SKM-1 treated with dmso at 0.1 percent for 144 hours (cell line): ENCODE data around the gene HIGD1A.
A peak's percentile ranks its signal among the peaks of the same experiment; 100 is the strongest.

ENCODE experiments used
- DNase-seq: peaks from one replicate; lab custom pipeline; 2025; ENCODE audit not compliant: unreplicated experiment; lab: John Stamatoyannopoulos, UW

The HIGD1A gene

DNA sequence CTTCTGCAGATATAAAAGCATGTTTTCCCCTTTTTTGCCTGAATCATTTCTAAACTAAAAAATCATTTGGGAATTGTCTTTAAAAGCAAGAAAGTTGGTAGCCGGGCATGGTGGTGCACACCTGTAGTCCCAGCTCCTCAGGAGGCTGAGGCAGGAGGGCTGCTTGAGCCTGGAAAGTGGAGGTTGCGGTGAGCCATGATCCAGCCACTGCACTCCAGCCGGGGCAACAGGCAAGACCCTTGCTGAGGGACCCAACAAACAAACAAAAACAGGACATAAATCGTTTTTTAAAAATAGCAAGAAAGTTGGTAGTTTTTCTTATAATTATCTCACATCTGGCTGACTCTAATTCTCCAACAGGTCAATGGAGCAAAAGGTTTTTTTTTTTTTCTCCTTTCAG, 2.5 kb downstream of the HIGD1A start:
- no peak for DNase-seq

DNA sequence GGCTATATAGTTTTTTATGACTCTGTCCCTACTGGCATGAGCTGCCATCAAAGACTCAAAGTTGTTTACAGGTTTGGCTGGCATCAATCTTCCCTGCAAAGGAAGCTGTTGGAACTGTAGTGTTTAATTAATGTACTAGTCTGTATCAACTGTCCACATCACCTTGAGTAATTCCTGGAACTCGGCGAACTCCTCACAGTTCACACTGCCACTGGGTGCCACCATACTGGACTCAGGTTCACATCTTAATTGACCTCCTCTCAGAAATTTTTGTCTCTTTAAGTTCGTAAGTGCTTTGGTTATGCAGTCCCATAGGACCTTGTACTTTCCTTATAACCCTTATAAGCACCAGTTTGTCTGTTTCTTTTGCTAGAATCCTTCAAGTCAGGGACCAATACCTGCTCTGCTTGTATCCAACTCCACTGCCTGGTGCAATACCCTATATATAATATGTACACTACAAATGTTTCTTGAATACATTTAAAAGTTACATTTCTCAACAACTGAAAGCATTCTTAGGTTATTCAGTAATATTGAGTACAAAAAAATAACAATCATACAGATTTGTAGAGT, 3.2 kb downstream of the HIGD1A start:
- DNase-seq = no peak

DNA sequence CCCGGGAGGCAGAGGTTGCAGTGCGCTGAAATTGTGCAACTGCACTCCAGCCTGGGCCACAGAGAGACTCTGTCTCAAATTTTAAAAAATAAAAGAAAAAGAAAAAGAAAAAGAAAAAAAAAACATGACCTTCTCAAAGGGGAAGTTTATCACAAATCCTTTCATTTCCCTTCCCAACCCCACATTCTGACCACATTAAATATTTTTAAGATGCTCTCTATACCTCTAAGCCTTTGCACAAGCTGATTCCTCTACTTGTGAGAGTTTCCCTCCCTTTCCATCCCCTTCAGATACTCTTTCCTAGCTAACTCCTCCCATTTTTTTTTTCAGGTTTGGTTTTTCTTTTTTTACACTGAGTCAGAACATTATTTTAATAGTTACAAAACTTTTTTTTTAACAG, 4.0 kb downstream of the HIGD1A start:
- no peak for DNase-seq

DNA sequence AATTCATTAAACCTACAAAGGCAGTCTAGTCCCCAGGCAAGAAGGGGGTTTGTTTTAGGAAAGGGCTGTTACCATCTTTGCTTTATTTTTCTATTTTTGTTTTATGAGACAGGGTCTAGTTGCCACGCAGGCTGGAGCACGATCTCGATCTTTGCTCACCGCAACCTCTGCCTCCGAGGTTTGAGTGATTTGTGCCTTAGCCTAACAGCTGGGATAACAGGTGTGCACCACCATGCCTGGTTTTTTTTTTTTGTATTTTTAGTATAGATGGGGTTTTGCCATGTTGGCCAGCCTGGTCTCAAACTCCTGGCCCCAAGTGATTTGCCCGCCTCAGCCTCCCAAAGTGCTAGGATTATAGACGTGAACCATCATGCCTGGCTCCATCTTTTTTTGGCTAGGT, 4.9 kb downstream of the HIGD1A start:
- no peak for DNase-seq

DNA sequence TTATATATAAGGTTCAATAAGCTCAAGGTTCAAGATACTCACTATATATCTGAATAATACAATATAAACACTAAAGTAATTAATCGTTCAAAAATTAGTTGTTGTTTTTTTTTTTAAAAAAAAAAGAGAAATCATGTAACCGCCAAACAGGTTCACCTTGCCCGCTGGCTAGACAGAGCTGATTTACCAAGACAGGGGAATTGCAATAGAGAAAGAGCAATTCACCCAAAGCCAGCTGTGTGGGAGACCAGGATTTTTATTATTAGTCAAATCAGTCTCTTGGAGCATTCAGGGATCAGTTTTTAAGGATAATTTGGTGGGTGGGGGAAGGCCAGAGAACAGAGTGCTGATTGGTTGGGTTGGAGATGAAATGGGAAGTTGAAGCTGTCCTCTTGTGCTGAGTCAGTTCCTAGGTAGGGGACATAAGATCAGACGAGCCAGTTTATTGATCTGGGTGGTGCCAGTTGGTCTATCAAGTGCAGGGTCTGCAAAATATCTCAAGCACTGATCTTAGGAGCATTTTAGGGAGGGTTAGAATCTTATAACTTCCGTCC, 7.9 kb downstream of the HIGD1A start:
- no peak for DNase-seq

DNA sequence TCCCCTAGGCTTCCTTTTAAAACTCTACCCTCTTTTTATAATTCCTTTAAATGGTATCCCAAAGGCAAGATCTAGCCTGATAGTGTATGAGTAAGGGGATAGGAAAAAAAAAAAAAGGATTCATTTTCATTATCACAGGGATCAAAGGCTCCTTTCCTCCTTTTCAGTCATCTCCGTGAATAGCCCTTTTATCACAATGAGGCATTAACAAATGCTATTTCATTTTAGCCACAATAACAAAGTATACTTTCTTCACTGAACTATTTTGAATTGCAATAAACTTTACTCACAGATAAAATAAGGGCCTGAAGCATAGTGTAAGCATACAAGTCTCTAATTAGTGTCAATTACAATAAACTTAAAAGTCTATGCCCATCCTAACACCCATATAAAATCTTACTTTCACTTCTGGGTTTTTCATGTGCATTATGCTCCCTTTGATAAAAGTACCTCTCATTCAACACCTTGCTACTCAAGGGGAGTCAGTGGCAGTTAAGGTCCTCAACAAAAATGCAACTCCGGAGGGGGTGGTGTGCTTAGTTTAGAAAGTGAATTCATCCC, 8.6 kb downstream of the HIGD1A start:
- no peak for DNase-seq

DNA sequence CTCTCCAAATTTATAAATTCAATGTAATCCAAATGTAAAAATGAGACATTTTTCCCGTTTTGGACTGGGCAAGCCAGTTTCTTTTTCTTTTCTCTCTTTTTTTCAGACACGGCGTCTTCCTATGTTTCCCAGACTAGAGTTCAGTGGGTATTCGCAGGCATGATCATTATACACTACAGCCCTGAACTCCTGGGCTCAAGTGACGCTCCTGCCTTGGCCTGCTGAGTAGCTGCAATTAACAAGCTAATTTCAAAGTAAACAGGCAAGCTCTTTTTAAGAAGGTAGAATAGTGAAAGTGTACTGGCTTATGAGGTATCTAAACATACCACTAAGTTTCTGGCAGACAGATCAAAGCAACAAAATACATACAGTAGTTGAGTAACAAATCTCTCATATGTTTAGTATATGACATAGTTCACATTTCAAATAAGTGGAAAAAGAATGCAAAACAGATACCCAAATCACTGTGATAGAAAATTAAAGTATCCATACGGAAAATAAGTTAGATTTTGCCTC, 13.5 kb downstream of the HIGD1A start:
- DNase-seq = no peak

DNA sequence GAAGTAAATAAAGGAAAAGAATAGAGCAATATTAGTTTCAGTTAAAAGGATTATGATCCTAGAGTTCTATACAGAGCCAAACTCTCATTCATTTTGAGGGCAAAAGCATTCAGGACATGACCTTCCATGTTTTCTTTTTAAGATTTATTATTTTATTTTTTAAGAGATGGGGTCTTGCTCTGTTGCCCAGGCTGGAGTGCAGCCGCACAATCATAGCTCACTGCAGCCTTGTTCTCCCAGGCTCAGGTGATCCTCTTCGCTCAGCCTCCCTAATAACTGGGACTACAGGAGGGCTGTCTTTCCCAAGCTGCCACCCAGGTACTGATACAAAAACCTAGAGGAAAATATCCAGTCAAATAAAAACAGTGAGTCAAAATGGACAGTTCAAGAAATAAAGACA, 17.7 kb downstream of the HIGD1A start:
- DNase-seq = no peak

DNA sequence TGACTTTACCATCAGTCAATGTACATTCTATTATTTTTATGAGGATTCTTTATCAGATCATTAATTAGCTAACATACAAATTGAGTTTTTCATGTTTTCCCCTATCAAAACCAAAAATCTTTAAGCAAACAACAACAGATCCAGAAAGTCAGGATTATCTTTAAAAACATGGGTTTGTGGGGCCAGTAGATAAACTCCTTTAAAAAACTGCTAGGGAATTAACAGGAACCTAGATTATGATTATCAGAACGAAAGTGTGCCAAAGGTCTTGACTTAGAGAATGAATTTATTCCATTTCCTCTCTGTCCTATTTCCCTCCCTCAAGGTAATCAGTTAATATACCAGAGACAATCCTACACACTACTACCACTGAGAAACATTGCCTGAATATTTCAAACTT, 18.1 kb downstream of the HIGD1A start:
- no peak for DNase-seq

DNA sequence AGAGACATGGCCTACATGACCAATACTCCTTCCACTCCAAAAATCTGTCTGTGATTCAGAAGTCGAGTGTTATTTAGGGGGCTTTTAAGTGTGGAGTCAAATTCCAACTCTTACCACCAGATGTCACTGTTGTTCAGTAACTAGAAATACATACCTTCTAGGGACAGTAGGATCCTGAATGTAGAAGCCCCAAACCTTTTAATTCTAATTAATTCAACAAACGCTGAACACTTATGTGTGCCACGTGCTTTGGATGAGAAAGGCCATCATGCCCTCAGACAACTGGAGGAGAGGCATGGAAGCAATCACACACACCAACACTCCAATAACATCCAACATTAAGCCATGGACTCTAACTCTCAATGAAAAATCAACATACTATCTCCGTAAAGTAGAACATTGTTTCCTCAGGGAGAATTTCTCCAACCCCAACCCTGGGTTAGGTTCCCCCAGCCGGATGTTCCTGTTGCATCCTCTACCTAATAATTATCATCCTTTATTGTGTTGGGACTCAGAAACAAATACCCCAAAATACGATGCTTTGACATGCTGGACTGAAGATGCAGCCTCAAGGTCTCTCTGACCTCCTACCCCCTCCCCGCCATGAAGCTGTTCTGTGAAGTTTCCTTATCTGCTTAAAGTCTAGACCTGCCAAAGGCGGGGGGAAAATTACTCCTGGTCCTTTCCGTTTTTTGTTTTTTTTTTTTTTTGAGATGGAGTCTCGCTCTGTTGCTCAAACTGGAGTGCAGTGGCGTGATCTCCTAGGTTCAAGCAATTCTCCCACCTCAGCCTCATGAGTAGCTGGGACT, 23.2 kb downstream of the HIGD1A start:
- peak; percentile 37 for DNase-seq

DNA sequence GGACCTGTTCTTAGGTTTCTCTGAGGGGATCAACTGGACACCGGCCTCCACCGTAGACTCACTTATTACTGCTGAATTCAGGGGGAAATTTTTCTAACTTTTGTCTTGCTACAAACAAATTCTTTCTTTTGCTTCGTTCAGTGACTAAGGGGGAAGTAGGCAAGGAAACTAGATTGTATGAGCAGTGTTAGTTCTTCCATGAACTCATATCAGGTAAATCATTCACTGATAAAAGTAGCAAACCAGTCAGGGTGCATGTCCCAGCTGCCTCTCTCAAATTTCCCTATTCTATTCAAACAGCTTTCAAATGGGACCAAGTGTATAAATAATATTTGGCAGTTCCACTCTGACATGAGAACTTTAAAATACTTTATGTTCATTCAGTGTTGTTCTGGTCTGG, 23.9 kb downstream of the HIGD1A start:
- no peak for DNase-seq

DNA sequence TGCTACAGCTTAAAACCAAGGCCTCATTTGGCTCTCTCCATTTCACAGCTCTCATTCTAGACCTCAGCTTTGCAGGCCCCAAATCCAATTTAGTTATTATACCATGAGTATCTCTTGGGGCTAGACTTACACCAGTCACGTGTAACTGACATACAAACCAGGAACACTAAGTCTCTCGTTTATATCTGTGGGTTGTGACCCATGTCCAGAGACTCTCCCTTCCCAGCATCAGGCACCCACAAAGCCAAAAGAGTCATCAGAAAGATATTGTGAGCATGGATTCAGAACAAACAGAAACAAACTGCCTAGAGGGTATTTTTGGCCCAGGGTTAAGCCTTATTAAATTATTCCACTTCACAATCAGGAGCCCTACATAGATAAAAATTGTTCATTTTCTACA, 25.6 kb downstream of the HIGD1A start:
- no peak for DNase-seq

DNA sequence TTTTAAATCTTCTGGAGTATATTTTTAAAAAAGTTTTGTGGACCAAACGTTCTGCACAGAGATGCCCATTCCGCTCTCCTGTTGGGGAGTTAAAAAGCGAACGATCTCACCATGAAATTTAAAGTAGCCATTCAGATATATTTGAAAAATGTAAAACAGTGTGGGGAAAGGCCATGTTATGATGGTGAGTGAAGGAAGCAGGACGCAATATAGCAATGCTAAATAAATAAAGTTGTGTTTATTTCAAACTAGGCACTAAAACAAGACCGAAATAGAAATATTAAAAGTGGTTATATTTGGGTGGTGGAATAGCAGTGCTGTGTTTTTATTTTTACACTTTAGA, 30.9 kb downstream of the HIGD1A start:
- no peak for DNase-seq

DNA sequence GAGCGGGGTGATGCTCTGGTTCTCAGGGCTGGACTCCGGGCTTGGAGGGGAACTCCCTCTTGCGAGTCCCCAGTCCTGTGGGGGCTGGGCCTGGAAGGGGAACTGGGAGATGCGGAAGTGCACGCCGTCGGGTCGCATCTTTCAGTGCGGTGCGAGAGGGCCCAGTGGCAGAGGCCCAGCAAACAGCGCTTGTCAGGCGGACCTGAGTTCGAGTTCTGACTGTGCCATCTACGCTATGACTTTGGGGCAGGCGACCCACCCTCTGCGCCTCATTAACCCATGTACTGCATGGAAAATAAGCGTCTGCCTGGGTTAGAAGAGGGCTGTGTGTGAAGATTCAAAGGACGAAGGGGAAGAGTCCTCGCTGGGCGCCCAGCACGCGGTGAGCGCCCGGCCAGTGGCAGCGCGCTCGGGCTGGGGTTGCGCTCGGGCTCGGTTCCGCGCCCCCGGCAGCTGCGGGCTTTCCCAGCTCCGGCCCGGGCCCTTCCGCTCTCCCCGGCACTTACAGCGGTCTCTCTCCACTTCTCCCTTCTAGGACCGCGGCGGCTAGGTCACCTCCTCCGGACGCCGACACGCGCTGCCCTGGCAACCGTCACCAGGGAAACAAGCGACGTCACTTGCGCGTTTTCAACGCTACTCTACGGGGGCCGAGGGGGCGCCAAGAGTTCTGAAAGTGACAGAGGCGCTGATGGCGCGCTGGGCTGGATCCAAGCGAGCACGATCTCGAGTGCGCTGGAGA, 31.5 kb downstream of the HIGD1A start, which contains the start of gene CCDC13:
Gene CCDC13, minus strand, starts transcription at position 584 of the 739 bp plus-strand sequence. CDS start 14,908 bp downstream, outside the sequence.
- peak; percentile 96 for DNase-seq

DNA sequence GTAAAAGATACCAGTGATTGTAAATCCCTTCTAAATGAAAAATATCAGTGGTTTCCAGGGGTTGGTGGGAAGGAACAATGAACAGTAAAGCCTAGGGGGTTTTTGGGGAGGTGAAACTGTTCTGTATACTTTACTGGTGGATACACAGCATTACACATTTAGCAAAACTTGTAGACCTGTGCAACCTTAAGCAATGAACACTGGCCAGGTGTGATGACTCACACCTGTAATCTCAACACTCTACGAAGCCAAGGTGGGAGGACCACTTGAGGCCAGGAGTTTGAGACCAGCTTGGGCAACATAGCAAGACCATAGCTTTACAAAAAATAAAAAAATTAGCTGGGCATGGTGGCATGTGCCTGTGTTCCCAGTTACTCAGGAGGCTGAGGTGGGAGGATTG, 33.0 kb downstream of the HIGD1A start:
- no peak for DNase-seq

DNA sequence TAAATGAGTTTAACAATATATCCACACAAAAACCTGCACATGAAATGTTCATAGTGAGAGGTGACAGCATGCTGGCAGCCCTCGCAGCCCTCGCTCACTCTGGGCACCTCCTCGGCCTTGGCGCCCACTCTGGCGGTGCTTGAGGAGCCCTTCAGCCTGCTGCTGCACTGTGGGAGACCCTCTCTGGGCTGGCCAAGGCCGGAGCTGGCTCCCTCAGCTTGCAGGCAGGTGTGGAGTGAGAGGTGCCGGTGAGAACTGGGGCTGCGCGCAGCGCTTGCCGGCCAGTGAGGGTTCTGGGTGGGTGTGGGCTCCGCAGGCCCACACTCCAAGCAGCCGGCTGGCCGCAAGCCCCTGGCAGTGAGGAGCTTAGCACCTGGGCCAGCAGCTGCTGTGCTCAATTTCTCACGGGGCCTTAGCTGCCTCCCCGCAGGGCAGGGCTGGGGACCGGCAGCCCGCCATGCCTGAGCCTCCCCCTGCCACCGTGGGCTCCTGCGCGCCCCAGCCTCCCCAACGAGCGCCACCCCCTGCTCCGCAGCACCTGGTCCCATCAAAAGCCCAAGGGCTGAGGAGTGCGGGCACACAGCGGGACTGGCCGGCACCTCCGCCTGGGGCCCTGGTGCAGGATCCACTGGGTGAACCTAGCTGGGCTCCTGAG, 34.7 kb downstream of the HIGD1A start:
- DNase-seq = no peak

DNA sequence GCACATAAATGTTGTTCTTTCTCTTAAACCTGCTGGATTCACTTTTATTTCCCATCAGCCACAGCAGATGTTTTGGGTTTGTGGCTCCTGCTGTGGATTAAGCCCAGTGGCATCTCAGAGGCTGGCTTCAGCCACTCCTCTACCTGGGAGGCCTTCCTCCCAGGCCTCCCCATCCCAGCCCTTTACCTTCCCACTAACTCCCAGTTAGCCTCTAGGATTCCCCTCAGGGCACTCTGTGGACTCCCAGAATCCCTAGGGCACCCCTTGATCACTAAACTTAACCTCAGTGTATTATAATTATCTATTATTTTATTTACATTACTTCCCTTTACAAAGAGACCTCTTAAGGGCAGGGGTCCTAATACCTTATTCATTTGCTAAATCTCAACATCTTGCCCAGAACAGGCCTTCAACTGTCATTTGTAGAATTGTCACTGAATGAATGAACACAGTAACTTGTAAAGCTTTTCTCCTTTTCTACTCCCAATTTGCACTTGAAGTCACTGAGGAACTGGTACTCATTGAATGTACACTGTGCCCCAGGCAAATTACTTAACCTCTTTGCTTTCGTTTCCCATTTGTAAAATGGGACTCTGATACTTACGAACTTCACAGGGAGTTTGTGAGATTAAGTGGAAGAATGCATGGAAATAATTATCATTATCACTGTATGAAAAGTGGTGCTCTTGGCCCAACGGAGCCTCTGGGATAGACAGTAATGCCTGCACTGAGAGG, 39.6 kb downstream of the HIGD1A start:
- no peak for DNase-seq

DNA sequence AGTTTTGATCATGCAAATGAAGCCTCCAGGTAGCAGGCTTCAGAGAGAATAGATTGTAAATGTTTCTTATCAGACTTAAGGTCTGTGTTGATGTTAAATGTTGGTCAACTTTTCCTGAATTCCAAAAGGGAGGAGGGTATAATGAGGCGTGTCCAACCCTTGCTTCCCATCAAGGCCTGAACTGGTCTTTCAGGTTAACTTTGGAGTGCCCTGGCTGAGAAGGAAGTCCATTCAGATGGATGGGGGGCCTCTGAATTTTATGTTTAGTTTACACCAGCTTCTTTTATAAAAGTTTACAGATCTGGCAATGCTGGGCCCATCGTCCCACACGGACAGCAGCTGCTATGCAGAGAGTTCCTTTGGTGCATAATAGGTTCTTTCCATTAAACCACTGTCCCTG, 40.2 kb downstream of the HIGD1A start:
- no peak for DNase-seq

DNA sequence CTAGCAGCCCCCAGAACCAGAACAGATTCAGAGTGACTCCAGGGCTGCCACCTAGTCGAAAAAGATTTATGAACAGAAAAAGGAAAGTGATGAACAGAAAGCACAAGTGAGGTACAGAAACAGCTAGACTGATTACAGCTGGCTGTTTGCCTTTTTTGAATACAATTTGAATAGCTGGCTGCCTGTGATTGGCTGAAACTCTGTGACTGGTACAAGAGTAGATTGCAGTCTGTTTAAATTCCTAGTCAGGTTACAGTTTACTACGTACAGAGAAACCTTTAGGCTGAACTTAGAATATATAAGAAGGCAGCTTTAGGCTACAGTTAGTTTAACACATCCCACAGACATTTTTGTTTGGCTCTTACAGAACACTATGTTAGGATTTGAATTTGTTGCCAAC, 41.3 kb downstream of the HIGD1A start:
- DNase-seq = no peak

DNA sequence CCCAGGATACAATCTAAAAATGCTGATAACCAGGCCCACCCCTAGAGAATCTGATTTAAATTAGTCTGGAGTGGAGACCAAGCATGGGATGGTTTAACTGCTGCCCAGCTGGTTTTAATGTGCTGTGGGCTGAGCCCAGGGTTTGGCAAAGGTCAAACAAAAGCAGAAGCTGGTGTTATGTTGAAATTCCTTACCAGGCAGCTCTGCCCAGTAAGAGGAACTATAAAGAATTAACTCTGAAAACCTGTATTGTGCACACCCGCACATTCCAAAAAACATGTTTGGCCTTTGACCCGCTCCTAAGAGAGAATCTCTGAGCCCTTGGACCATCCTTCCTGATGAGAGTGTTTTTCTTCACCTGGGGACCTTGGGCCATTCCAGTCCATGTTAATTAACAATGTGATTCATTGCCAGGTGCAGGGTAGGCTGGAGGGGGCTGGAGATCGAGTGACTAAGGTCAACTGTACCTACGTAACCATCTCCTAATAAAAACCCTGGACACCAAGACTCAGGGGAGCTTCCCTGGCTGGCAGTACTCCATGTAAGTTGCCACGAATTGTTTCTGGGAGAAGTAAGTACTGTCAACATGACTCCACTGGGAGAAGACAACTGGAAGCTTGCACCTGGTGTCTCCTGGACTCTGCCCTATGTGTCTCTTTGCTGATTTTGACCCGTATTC, 42.1 kb downstream of the HIGD1A start:
- peak; percentile 94 for DNase-seq
